Stimulated activated memory B cell treated with anti-CD40 and anti-IgM and Interleukin-4, amounts not matched to agents 10 μg/mL and 1 μg/mL and 100 μg/mL, for 72 hours (primary cell): Measurements from ENCODE around the gene PCBD1.
A peak's percentile ranks its signal among the peaks of the same experiment; 100 is the strongest.

Experiments
- ATAC-seq: fragments of 150-1000 bp; cut with Tn5 transposase; 2 replicates; pipeline ENCODE4 v1.10.0; 2021
- H3K27ac Mint-ChIP-seq: one replicate; pipeline ENCODE4 v1.8.0; 2022; ENCODE audit warnings: mild to moderate bottlenecking, mixed read lengths
- H3K27me3 Mint-ChIP-seq: one replicate; pipeline ENCODE4 v1.8.0; 2022; ENCODE audit warnings: mixed read lengths
- H3K36me3 Mint-ChIP-seq: one replicate; pipeline ENCODE4 v1.8.0; 2022; ENCODE audit warnings: mixed read lengths
- H3K4me1 Mint-ChIP-seq: one replicate; pipeline ENCODE4 v1.8.0; 2022; ENCODE audit warnings: mixed read lengths
- H3K4me3 Mint-ChIP-seq: one replicate; pipeline ENCODE4 v1.8.0; 2022; ENCODE audit warnings: mild to moderate bottlenecking, moderate library complexity, mixed read lengths
- H3K9me3 Mint-ChIP-seq: one replicate; pipeline ENCODE4 v1.8.0; 2022; ENCODE audit warnings: mixed read lengths

Gene PCBD1

GRCh38 chr10:70843776-70844489 lies 44.4 kb downstream of the PCBD1 start:
- Mint-ChIP-seq H3K36me3 (peaks cover 67% of the 10 kb centered on the region), H3K27ac (no peak overlapping the region)

GRCh38 chr10:70843333-70843732 lies 45.0 kb downstream of the PCBD1 start:
- ATAC-seq, result no peak
- Mint-ChIP-seq H3K4me1 (peaks cover 11% of the 10 kb centered on the region), H3K4me3 (no peak overlapping the region)

More at GRCh38 chr10:70843776-70844489, 44.4 kb downstream of the PCBD1 start:
- no peaks in the 10 kb centered on the region for H3K9me3 Mint-ChIP-seq
- no peak for ATAC-seq
- H3K4me3 Mint-ChIP-seq, result no peak overlapping the region
- no peaks in the 10 kb centered on the region for H3K27me3 Mint-ChIP-seq
- peaks cover 7% of the 10 kb centered on the region for H3K4me1 Mint-ChIP-seq

DNA sequence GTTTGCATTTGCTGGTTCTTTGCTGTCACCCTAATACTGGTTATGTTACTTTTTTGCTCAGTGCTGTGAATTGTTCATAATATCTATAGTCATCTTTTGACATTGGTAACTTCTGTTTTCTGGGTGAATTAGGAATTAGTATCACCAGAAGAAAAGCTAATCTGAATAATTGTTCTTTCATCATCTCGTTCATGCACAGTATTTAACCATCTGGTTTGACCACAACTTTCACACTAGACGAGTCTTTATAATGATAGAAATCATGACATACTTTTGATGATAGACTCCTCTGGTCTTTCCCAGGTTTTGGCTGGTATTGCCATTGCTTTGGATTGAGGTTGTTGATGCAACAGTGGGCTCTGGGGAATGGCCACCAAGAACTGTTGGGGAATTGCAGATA lies 47.5 kb downstream of the PCBD1 start:
- peaks cover 24% of the 10 kb centered on the region for H3K4me1 Mint-ChIP-seq
- no peak for ATAC-seq
- no peak overlapping the region for H3K27ac Mint-ChIP-seq
- no peaks in the 10 kb centered on the region for H3K27me3 Mint-ChIP-seq
- H3K9me3 Mint-ChIP-seq, result no peaks in the 10 kb centered on the region
- H3K36me3 Mint-ChIP-seq, result peaks cover 70% of the 10 kb centered on the region
- H3K4me3 Mint-ChIP-seq, result no peak overlapping the region

More at GRCh38 chr10:70843333-70843732, 45.0 kb downstream of the PCBD1 start:
- no peaks in the 10 kb centered on the region for H3K9me3 Mint-ChIP-seq
- peaks cover 65% of the 10 kb centered on the region for H3K36me3 Mint-ChIP-seq
- H3K27ac Mint-ChIP-seq, result no peak overlapping the region
- no peaks in the 10 kb centered on the region for H3K27me3 Mint-ChIP-seq

- no peak overlapping the region for H3K27ac Mint-ChIP-seq
Observed at GRCh38 chr10:70838270-70838805, 50.0 kb downstream of the PCBD1 start.

DNA sequence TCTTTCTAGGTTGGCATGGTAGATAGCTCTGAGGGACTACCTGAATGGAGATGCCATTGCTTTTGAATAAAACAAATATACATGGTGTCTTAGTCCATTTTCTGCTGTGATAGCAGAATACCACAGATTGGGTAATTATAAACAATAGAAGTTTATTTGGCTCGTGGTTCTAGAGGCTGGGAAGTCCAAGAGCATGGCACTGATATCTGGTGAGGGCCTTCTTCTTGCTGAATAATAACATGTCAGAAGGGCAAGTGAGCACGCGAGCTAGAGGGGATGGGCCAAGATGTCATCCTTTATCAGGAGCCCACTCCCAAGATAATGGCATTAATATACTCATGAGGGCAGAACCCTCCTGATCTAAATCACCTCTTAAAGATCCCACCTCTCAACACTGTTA lies 50.7 kb downstream of the PCBD1 start:
- no peaks in the 10 kb centered on the region for H3K9me3 Mint-ChIP-seq
- H3K4me1 Mint-ChIP-seq, result peaks cover 37% of the 10 kb centered on the region
- H3K36me3 Mint-ChIP-seq, result peaks cover 55% of the 10 kb centered on the region
- no peak overlapping the region for H3K27ac Mint-ChIP-seq
- no peak overlapping the region for H3K4me3 Mint-ChIP-seq
- H3K27me3 Mint-ChIP-seq, result no peaks in the 10 kb centered on the region
- ATAC-seq, result no peak

More at GRCh38 chr10:70838270-70838805, 50.0 kb downstream of the PCBD1 start:
- no peak for ATAC-seq
- no peak overlapping the region for H3K4me3 Mint-ChIP-seq
- H3K36me3 Mint-ChIP-seq, result peaks cover 61% of the 10 kb centered on the region
- H3K9me3 Mint-ChIP-seq, result no peaks in the 10 kb centered on the region
- peaks cover 37% of the 10 kb centered on the region for H3K4me1 Mint-ChIP-seq
- H3K27me3 Mint-ChIP-seq, result no peaks in the 10 kb centered on the region

GRCh38 chr10:70836319-70836718 lies 52.0 kb downstream of the PCBD1 start:
- Mint-ChIP-seq H3K27me3 (no peaks in the 10 kb centered on the region), H3K4me3 (no peak overlapping the region), H3K4me1 (peaks cover 45% of the 10 kb centered on the region), H3K27ac (no peak overlapping the region), H3K9me3 (no peaks in the 10 kb centered on the region), H3K36me3 (peaks cover 43% of the 10 kb centered on the region)
- no peak for ATAC-seq

- Mint-ChIP-seq H3K27ac (no peak overlapping the region), H3K4me1 (peaks cover 57% of the 10 kb centered on the region), H3K27me3 (no peaks in the 10 kb centered on the region), H3K9me3 (no peaks in the 10 kb centered on the region), H3K4me3 (no peak overlapping the region), H3K36me3 (peaks cover 49% of the 10 kb centered on the region)
- ATAC-seq, result no peak
Observed at GRCh38 chr10:70834441-70835151, 53.8 kb downstream of the PCBD1 start.

DNA sequence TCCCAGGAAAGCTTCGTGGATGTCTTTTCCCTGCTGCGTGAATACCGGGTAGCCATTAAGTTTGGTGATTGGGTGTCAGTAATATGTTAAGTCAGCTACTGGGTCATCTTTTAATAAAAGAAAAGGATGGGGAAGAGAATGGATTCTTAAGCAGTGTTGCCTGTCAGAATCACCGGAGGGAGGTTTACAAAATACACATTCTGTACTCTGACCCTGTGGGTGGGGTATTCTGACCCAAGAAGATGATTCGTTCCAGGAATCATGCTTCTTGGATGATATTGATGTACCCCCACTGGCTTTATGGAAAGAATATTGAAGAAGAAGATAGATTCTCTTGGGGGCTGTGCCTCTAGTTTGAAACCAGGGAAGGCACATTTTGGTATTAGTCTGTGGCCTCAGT lies 54.3 kb downstream of the PCBD1 start:
- no peak for ATAC-seq
- Mint-ChIP-seq H3K36me3 (peaks cover 54% of the 10 kb centered on the region), H3K4me1 (peaks cover 63% of the 10 kb centered on the region), H3K9me3 (no peaks in the 10 kb centered on the region), H3K27ac (peak overlapping the region; percentile 59), H3K27me3 (no peaks in the 10 kb centered on the region), H3K4me3 (no peak overlapping the region)

GRCh38 chr10:70833601-70834000 lies 54.8 kb downstream of the PCBD1 start:
- peak overlapping the region; percentile 59 for H3K27ac Mint-ChIP-seq
- ATAC-seq, result no peak
- peaks cover 62% of the 10 kb centered on the region for H3K4me1 Mint-ChIP-seq
- H3K27me3 Mint-ChIP-seq, result no peaks in the 10 kb centered on the region
- H3K36me3 Mint-ChIP-seq, result peaks cover 53% of the 10 kb centered on the region
- no peaks in the 10 kb centered on the region for H3K9me3 Mint-ChIP-seq
- no peak overlapping the region for H3K4me3 Mint-ChIP-seq
